ENCODE results near the gene CLNK.

The CLNK gene

DNA sequence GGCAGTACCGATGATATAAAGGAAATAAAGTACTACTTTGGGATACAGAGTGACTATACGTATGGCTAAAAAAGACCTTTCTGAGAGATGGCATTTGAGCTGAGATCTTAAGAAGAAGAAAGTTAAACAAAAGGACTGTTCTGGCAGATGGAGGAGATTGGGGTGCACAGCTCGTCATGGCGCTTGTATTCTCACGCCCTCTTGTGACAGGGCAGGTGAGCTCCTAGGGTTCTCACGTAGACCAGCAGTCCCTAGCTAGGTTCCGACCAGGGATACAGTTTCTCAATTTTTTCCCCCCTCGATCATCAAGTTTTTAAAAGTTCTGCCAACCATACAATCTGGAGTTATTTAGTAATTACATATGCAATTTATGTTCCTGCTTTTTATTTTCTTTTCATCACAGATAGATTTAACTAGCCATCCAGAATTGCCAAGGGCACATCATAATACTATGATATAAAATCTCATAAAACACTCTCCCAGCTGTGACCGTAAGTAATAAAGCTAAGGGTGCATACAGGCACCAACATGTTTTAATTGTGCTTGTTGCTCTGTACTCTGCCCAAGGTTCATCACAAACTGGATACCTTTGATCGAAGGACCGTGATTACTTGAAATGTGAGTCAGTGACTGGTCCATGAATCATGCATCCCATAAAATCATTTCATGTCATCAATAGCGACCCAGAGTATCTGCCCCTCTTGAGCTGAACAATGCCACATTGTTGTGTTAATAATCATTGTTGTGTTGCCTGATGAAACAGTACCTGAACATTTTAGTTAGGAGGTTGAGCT lies 157.9 kb downstream of the CLNK start:
- H3K4me3 ChIP-seq (ENCODE audit: insufficient read length, low read depth) = no peak overlapping the region
- TF ChIP-seq YY1 (IDR thresholded peaks at IDR 0.05; ENCODE audit: insufficient read depth, insufficient read length) (no peak), SUZ12 (IDR thresholded peaks at IDR 0.05; ENCODE audit: extremely low read depth, insufficient read depth, insufficient read length) (no peak), ZNF274 (IDR thresholded peaks at IDR 0.05; ENCODE audit: low read depth, low read length) (no peak)
- H3K9ac ChIP-seq (ENCODE audit: insufficient read length, low read depth) = no peak overlapping the region
- H3K27me3 ChIP-seq (ENCODE audit: insufficient read depth, insufficient read length) = no peaks in the 10 kb centered on the region
- no peaks in the 10 kb centered on the region for H3K4me1 ChIP-seq (ENCODE audit: insufficient read depth, insufficient read length)
- H3K9me3 ChIP-seq (ENCODE audit: insufficient read depth, low read length) = no peaks in the 10 kb centered on the region
- no peak for DNase-seq (ENCODE audit: low read depth, low spot score)
- H3K36me3 ChIP-seq (ENCODE audit: insufficient read depth, insufficient read length, low read length) = no peaks in the 10 kb centered on the region

DNA sequence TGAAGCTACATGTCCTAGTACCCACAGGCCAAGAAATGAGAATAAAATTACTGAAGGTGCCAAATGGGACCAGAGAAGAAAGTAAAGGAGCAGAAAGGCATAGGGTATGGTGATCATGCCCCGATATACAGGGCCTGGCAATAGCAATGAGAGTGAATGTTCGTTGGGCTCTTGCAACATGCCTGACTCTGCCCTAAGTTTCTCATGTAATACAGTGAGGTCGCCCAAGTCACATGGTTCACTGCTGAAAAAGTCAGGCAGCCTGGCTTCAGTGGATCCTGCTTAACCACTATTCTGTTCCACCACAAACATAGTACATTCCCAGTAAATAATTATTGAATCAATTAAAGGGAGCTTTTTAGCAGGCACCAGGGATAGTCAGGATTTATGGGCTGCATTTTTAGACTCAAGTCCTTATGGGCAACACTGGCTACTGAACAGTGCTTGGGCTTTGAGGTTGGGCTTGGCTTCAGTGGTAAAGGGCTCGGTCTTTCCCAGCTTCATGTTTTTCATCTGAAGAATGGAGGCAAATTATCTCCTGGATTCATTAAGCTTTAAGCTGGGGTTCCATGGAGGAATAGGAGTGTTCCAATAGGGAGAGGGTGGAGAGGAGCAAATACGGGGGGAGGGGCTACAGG lies 160.3 kb downstream of the CLNK start:
- TF ChIP-seq YY1 (IDR thresholded peaks at IDR 0.05; ENCODE audit: insufficient read depth, insufficient read length) (no peak), SUZ12 (IDR thresholded peaks at IDR 0.05; ENCODE audit: extremely low read depth, insufficient read depth, insufficient read length) (no peak)
- Histone ChIP-seq H3K27me3 (ENCODE audit: insufficient read depth, insufficient read length) (no peaks in the 10 kb centered on the region), H3K9ac (ENCODE audit: insufficient read length, low read depth) (no peak overlapping the region), H3K9me3 (ENCODE audit: insufficient read depth, low read length) (no peaks in the 10 kb centered on the region), H3K36me3 (ENCODE audit: insufficient read depth, insufficient read length, low read length) (no peaks in the 10 kb centered on the region), H3K4me1 (ENCODE audit: insufficient read depth, insufficient read length) (no peaks in the 10 kb centered on the region), H3K4me3 (ENCODE audit: insufficient read length, low read depth) (no peak overlapping the region)
- no peak for DNase-seq (ENCODE audit: low read depth, low spot score)

DNA sequence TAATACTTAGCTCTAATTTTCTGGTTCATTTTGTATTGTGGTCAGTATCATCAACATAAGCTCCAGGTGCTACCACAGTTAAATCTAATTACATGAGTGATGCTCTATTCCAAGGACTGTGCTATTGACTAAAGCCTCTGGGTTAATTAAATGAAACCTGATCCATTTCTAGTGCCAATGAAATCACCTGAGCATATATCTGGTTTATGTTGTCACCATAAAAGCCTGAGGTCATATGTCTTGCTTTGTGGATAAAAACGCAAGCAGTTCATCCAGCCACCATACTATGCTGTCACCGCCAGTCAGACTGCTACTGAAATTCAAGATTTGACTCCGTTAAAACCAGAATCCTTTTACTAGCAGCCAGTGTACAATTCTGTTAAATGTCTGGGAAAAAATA lies 163.1 kb downstream of the CLNK start:
- Histone ChIP-seq H3K9me3 (ENCODE audit: insufficient read depth, low read length) (peaks cover 6% of the 10 kb centered on the region), H3K9ac (ENCODE audit: insufficient read length, low read depth) (no peak overlapping the region), H3K4me3 (ENCODE audit: insufficient read length, low read depth) (no peak overlapping the region), H3K4me1 (ENCODE audit: insufficient read depth, insufficient read length) (no peaks in the 10 kb centered on the region), H3K27me3 (ENCODE audit: insufficient read depth, insufficient read length) (no peaks in the 10 kb centered on the region), H3K36me3 (ENCODE audit: insufficient read depth, insufficient read length, low read length) (no peaks in the 10 kb centered on the region)
- no peak for TF ChIP-seq ZNF274 (IDR thresholded peaks at IDR 0.05; ENCODE audit: low read depth, low read length)
- no peak for TF ChIP-seq YY1 (IDR thresholded peaks at IDR 0.05; ENCODE audit: insufficient read depth, insufficient read length)
- TF ChIP-seq SUZ12 (IDR thresholded peaks at IDR 0.05; ENCODE audit: extremely low read depth, insufficient read depth, insufficient read length) = no peak
- no peak for DNase-seq (ENCODE audit: low read depth, low spot score)

DNA sequence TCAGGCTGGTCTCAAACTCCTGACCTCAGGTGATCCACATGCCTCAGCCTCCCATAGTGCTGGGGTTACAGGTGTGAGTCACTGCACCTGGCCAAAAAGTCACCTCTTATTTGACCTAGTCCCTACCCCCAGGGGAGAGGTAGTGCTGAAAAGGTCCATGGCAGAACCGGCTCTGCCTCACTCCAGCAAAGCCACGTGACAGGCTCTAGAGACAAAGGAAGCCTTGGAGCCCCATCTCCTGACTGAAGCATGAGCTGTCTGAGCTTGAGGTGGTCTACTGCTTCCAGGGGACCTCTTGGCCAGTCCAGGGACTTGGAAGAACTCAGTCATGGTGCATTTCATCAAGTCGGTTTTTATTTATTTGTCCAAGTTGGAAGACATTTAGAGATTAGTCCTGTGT lies 174.8 kb downstream of the CLNK start:
- no peak for DNase-seq (ENCODE audit: low read depth, low spot score)
- H3K9ac ChIP-seq (ENCODE audit: insufficient read length, low read depth) = no peak overlapping the region
- no peak overlapping the region for H3K4me3 ChIP-seq (ENCODE audit: insufficient read length, low read depth)
- peaks cover 8% of the 10 kb centered on the region; the same call in 1 of the 2 replicates for H3K9me3 ChIP-seq (ENCODE audit: insufficient read depth, low read length)
- H3K4me1 ChIP-seq (ENCODE audit: insufficient read depth, insufficient read length) = no peaks in the 10 kb centered on the region
- H3K27me3 ChIP-seq (ENCODE audit: insufficient read depth, insufficient read length) = no peaks in the 10 kb centered on the region
- no peaks in the 10 kb centered on the region for H3K36me3 ChIP-seq (ENCODE audit: insufficient read depth, insufficient read length, low read length)
- TF ChIP-seq SUZ12 (IDR thresholded peaks at IDR 0.05; ENCODE audit: extremely low read depth, insufficient read depth, insufficient read length) = no peak
- TF ChIP-seq ZNF274 (IDR thresholded peaks at IDR 0.05; ENCODE audit: low read depth, low read length) = no peak
- no peak for TF ChIP-seq YY1 (IDR thresholded peaks at IDR 0.05; ENCODE audit: insufficient read depth, insufficient read length)

DNA sequence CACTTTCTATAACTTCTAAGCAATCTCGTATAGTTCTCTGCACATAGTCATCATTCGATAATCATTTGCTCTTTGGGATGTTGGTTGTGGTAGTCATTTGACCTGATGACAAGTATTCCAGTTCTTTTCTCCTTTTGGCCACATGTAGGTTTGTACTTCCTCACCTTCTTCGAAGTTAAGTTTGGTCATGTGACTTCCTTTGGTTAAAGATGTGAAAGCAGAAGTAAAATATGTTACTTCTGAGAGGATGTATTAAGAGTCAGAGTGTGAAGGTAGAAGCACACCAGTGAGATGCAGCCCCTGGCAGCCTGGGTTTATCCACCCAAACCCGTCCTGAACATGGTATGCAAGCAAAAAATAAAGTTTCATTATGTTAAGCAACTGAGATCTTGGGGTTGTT lies 178.5 kb downstream of the CLNK start:
- no peak for TF ChIP-seq YY1 (IDR thresholded peaks at IDR 0.05; ENCODE audit: insufficient read depth, insufficient read length)
- TF ChIP-seq SUZ12 (IDR thresholded peaks at IDR 0.05; ENCODE audit: extremely low read depth, insufficient read depth, insufficient read length) = no peak
- TF ChIP-seq ZNF274 (IDR thresholded peaks at IDR 0.05; ENCODE audit: low read depth, low read length) = no peak
- no peaks in the 10 kb centered on the region for H3K36me3 ChIP-seq (ENCODE audit: insufficient read depth, insufficient read length, low read length)
- H3K9ac ChIP-seq (ENCODE audit: insufficient read length, low read depth) = no peak overlapping the region

DNA sequence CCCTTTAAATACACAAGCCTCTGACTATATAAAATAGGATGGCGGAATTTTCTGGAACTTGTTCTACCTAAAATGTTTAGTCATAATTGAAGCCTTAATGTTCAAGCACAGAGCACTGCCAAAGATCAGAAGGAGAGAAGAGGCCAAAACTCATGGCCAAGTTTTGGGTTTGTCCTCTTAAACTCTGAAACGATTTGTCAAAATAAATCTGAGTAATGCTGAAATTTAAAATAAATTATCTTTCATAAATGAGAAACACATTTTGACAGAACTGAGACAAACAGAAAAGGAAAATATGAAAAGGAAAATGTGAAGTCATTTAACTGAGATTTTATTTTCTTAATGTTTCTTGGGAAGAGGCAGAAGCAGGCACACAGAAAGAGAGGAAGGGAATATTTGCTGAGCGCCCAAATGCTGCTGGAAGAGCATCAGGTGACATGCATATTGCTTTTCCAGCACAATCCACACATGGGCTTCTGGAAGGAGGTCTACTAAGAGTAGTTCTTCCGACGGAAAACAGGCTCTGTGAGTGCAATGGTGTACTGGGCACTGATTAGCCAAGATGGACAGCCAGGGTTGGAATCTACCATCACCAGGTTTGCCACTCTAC lies 179.9 kb downstream of the CLNK start:
- H3K36me3 ChIP-seq (ENCODE audit: insufficient read depth, insufficient read length, low read length) = no peaks in the 10 kb centered on the region
- no peaks in the 10 kb centered on the region for H3K4me1 ChIP-seq (ENCODE audit: insufficient read depth, insufficient read length)
- H3K4me3 ChIP-seq (ENCODE audit: insufficient read length, low read depth) = no peak overlapping the region
- no peaks in the 10 kb centered on the region for H3K27me3 ChIP-seq (ENCODE audit: insufficient read depth, insufficient read length)
- DNase-seq (ENCODE audit: low read depth, low spot score) = no peak
- H3K9ac ChIP-seq (ENCODE audit: insufficient read length, low read depth) = no peak overlapping the region
- H3K9me3 ChIP-seq (ENCODE audit: insufficient read depth, low read length) = peaks cover 8% of the 10 kb centered on the region; the same call in 1 of the 2 replicates
- TF ChIP-seq ZNF274 (IDR thresholded peaks at IDR 0.05; ENCODE audit: low read depth, low read length) (no peak), YY1 (IDR thresholded peaks at IDR 0.05; ENCODE audit: insufficient read depth, insufficient read length) (no peak), SUZ12 (IDR thresholded peaks at IDR 0.05; ENCODE audit: extremely low read depth, insufficient read depth, insufficient read length) (no peak)

More for the DNA sequence above, 178.5 kb downstream of the CLNK start:
- no peaks in the 10 kb centered on the region for H3K4me1 ChIP-seq (ENCODE audit: insufficient read depth, insufficient read length)
- no peak overlapping the region for H3K4me3 ChIP-seq (ENCODE audit: insufficient read length, low read depth)
- DNase-seq (ENCODE audit: low read depth, low spot score) = no peak
- no peaks in the 10 kb centered on the region for H3K27me3 ChIP-seq (ENCODE audit: insufficient read depth, insufficient read length)
- peaks cover 8% of the 10 kb centered on the region; the same call in 1 of the 2 replicates for H3K9me3 ChIP-seq (ENCODE audit: insufficient read depth, low read length)

DNA sequence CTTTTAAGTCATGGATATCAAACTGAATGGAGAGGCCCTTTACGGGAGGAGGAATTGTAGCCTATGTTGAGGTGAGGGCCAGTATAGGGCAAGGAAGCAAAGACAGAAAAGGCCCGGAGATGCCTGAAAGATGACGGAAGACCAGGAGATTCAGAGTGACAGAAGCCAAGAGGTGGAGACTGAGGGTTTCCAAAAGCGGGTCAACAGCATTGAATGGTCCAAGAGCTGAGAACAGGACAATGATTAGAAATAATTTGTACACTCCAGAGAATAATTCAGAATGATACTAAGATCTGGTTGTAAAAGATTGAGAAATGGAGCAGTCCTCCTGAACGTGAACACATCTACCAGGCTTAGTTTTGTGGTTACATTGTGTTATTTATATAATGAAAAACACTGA lies 181.9 kb downstream of the CLNK start:
- Histone ChIP-seq H3K36me3 (ENCODE audit: insufficient read depth, insufficient read length, low read length) (no peaks in the 10 kb centered on the region), H3K4me1 (ENCODE audit: insufficient read depth, insufficient read length) (no peaks in the 10 kb centered on the region), H3K4me3 (ENCODE audit: insufficient read length, low read depth) (no peak overlapping the region), H3K9ac (ENCODE audit: insufficient read length, low read depth) (no peak overlapping the region), H3K9me3 (ENCODE audit: insufficient read depth, low read length) (peaks cover 8% of the 10 kb centered on the region; the same call in 1 of the 2 replicates), H3K27me3 (ENCODE audit: insufficient read depth, insufficient read length) (no peaks in the 10 kb centered on the region)
- TF ChIP-seq ZNF274 (IDR thresholded peaks at IDR 0.05; ENCODE audit: low read depth, low read length) = no peak
- no peak for TF ChIP-seq SUZ12 (IDR thresholded peaks at IDR 0.05; ENCODE audit: extremely low read depth, insufficient read depth, insufficient read length)
- no peak for TF ChIP-seq YY1 (IDR thresholded peaks at IDR 0.05; ENCODE audit: insufficient read depth, insufficient read length)
- no peak for DNase-seq (ENCODE audit: low read depth, low spot score)
